ENCODE measurements around the gene GNA15. TPM values are rescaled to one million over a fixed set of nuclear protein-coding genes. Genes with fewer than 3 reads are reported as not detected.

GNA15 gene
- total and polyA plus RNA-seq, 2 of the 8 experiments (the other 6 are each of a cell fraction or from before 2014, with no cell fraction given) = 0.26 to 0.45 TPM

DNA sequence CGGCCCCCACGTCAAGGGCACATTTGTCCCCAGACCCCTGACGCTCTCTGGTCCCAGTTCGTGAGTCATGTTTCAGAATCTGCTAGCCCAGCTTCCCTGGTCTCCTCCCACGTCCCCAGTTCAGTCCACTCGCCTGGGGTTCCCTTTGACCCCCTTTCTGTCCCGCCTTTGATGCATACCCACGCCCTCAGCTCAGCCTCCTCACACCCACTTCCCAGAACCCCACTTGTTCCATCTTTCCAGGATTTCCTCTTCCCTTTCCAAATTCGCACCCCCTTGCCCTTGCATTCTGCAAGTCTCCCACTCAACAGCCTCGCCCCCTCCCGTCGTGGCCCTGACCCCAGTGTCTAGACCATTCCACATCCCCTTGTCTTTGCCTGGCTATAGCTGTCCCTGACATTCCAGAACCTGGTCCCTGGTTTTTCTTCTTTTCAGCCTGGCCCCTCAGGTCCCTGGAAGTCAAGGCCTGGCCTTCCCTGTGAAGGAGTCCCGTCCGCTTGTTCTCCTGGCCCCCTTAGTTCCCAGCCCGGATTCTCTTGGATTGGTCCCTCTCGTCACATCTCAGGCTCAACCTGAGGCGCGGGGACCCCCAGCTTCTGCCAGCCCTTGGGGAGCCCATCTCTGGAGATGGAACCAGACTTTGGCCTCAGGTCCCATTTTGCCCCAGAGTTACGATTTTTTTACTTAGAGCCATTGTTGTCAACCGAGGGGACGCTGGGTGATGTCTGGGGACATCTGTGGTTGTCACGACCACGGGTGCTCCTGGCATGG, 51.2 kb downstream of the GNA15 start (continued):
- TF ChIP-seq, protein P1, sequence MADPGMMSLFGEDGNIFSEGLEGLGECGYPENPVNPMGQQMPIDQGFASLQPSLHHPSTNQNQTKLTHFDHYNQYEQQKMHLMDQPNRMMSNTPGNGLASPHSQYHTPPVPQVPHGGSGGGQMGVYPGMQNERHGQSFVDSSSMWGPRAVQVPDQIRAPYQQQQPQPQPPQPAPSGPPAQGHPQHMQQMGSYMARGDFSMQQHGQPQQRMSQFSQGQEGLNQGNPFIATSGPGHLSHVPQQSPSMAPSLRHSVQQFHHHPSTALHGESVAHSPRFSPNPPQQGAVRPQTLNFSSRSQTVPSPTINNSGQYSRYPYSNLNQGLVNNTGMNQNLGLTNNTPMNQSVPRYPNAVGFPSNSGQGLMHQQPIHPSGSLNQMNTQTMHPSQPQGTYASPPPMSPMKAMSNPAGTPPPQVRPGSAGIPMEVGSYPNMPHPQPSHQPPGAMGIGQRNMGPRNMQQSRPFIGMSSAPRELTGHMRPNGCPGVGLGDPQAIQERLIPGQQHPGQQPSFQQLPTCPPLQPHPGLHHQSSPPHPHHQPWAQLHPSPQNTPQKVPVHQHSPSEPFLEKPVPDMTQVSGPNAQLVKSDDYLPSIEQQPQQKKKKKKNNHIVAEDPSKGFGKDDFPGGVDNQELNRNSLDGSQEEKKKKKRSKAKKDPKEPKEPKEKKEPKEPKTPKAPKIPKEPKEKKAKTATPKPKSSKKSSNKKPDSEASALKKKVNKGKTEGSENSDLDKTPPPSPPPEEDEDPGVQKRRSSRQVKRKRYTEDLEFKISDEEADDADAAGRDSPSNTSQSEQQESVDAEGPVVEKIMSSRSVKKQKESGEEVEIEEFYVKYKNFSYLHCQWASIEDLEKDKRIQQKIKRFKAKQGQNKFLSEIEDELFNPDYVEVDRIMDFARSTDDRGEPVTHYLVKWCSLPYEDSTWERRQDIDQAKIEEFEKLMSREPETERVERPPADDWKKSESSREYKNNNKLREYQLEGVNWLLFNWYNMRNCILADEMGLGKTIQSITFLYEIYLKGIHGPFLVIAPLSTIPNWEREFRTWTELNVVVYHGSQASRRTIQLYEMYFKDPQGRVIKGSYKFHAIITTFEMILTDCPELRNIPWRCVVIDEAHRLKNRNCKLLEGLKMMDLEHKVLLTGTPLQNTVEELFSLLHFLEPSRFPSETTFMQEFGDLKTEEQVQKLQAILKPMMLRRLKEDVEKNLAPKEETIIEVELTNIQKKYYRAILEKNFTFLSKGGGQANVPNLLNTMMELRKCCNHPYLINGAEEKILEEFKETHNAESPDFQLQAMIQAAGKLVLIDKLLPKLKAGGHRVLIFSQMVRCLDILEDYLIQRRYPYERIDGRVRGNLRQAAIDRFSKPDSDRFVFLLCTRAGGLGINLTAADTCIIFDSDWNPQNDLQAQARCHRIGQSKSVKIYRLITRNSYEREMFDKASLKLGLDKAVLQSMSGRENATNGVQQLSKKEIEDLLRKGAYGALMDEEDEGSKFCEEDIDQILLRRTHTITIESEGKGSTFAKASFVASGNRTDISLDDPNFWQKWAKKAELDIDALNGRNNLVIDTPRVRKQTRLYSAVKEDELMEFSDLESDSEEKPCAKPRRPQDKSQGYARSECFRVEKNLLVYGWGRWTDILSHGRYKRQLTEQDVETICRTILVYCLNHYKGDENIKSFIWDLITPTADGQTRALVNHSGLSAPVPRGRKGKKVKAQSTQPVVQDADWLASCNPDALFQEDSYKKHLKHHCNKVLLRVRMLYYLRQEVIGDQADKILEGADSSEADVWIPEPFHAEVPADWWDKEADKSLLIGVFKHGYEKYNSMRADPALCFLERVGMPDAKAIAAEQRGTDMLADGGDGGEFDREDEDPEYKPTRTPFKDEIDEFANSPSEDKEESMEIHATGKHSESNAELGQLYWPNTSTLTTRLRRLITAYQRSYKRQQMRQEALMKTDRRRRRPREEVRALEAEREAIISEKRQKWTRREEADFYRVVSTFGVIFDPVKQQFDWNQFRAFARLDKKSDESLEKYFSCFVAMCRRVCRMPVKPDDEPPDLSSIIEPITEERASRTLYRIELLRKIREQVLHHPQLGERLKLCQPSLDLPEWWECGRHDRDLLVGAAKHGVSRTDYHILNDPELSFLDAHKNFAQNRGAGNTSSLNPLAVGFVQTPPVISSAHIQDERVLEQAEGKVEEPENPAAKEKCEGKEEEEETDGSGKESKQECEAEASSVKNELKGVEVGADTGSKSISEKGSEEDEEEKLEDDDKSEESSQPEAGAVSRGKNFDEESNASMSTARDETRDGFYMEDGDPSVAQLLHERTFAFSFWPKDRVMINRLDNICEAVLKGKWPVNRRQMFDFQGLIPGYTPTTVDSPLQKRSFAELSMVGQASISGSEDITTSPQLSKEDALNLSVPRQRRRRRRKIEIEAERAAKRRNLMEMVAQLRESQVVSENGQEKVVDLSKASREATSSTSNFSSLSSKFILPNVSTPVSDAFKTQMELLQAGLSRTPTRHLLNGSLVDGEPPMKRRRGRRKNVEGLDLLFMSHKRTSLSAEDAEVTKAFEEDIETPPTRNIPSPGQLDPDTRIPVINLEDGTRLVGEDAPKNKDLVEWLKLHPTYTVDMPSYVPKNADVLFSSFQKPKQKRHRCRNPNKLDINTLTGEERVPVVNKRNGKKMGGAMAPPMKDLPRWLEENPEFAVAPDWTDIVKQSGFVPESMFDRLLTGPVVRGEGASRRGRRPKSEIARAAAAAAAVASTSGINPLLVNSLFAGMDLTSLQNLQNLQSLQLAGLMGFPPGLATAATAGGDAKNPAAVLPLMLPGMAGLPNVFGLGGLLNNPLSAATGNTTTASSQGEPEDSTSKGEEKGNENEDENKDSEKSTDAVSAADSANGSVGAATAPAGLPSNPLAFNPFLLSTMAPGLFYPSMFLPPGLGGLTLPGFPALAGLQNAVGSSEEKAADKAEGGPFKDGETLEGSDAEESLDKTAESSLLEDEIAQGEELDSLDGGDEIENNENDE (IDR thresholded peaks at IDR 0.05; ENCODE audit: insufficient replicate concordance, low read length) = no peak
- TF ChIP-seq CTBP2 (IDR thresholded peaks at IDR 0.05; ENCODE audit: borderline replicate concordance, insufficient read depth, insufficient read length, low read length) (no peak), RBBP5 (IDR thresholded peaks at IDR 0.05; ENCODE audit: borderline replicate concordance, low read depth, low read length) (no peak), BCL11A (IDR thresholded peaks at IDR 0.05; ENCODE audit: low read depth in 2 of 2, low read length in 2 of 2) (no peak), NANOG (IDR thresholded peaks at IDR 0.05; ENCODE audit: insufficient read depth, low read depth, low read length, poor library complexity, severe bottlenecking) (no peak), TEAD4 (IDR thresholded peaks at IDR 0.05; ENCODE audit: low read depth, low read length) (no peak)
- TF ChIP-seq, protein P2, sequence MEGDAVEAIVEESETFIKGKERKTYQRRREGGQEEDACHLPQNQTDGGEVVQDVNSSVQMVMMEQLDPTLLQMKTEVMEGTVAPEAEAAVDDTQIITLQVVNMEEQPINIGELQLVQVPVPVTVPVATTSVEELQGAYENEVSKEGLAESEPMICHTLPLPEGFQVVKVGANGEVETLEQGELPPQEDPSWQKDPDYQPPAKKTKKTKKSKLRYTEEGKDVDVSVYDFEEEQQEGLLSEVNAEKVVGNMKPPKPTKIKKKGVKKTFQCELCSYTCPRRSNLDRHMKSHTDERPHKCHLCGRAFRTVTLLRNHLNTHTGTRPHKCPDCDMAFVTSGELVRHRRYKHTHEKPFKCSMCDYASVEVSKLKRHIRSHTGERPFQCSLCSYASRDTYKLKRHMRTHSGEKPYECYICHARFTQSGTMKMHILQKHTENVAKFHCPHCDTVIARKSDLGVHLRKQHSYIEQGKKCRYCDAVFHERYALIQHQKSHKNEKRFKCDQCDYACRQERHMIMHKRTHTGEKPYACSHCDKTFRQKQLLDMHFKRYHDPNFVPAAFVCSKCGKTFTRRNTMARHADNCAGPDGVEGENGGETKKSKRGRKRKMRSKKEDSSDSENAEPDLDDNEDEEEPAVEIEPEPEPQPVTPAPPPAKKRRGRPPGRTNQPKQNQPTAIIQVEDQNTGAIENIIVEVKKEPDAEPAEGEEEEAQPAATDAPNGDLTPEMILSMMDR (IDR thresholded peaks at IDR 0.05; ENCODE audit: control extremely low read depth in 1 of 3, insufficient read depth in 1 of 3, low read depth in 1 of 3, low read length in 3 of 3) = no peak
